ENCODE measurements around the gene LYRM2. TPM values are rescaled to one million over a fixed set of nuclear protein-coding genes. Genes with fewer than 3 reads are reported as not detected.

The LYRM2 gene
- total and polyA plus RNA-seq, 2 of the 8 experiments (the other 6 are each of a cell fraction or from before 2014, with no cell fraction given): 7.3 to 25.7 TPM

GRCh38 chr6:89526563-89526869 lies 112.0 kb downstream of the LYRM2 start:
- no peak overlapping the region for H3K56ac ChIP-seq (replicated peaks; ENCODE audit: insufficient read length, low read depth, low read length)
- CTCF ChIA-PET (ENCODE audit: partially characterized antibody): interaction anchor here (0.6 to 1.2 kb wide), 4 partner anchors 9 to 958 kb away, joined by 3 to 7 read pairs (median 4); no protein-coding TSS in a partner anchor
- H3K14ac ChIP-seq (ENCODE audit: insufficient read length): no peak overlapping the region
- H4K5ac ChIP-seq (ENCODE audit: insufficient read length, low read depth, low read length): no peak overlapping the region
- no peak overlapping the region for H2AFZ ChIP-seq (ENCODE audit: low read length)
- no peaks in the 10 kb centered on the region for H3K9me3 ChIP-seq (ENCODE audit: insufficient read depth in 2 of 2, low read depth in 1 of 2, low read length in 1 of 2)
- no peak for DNase-seq (ENCODE audit: low read depth in 1 of 2, low spot score in 2 of 2)
- no peaks in the 10 kb centered on the region for H3K23me2 ChIP-seq (ENCODE audit: low read depth, low read length)
- H4K91ac ChIP-seq (replicated peaks; ENCODE audit: insufficient read length, low read length): no peak overlapping the region
- no peak overlapping the region for H3K4ac ChIP-seq (replicated peaks; ENCODE audit: insufficient read length, low read depth, low read length)
- FAIRE-seq: no peak
- no peak overlapping the region for H2BK5ac ChIP-seq (ENCODE audit: low read depth, low read length)
- no peak overlapping the region for H2BK120ac ChIP-seq (replicated peaks; ENCODE audit: low read depth, low read length)
- no peaks in the 10 kb centered on the region for H4K20me1 ChIP-seq (replicated peaks in 1 of 2; ENCODE audit: control insufficient read depth in 1 of 2, insufficient read depth in 2 of 2, low read length in 2 of 2)
- H3K9ac ChIP-seq (replicated peaks in 1 of 4; ENCODE audit: extremely low read depth in 1 of 4, low read depth in 3 of 4, low read length in 3 of 4): no peak overlapping the region
- no peak overlapping the region for H2BK15ac ChIP-seq (ENCODE audit: low read length)
- H3K36me3 ChIP-seq (ENCODE audit: control insufficient read depth in 2 of 4, insufficient read depth in 4 of 4, low read length in 3 of 4): no peaks in the 10 kb centered on the region
- no peaks in the 10 kb centered on the region for H3K4me1 ChIP-seq (replicated peaks in 1 of 4; ENCODE audit: control insufficient read depth in 3 of 4, insufficient read depth in 4 of 4, low read length in 3 of 4)
- WGBS, 2 experiments (ENCODE audit: extremely low coverage in 1 of 2, insufficient coverage in 1 of 2, insufficient read length in 1 of 2, insufficient replicate concordance in 2 of 2, low coverage in 1 of 2, low lambda C conversion rate in 2 of 2, missing lambda C conversion rate in 1 of 2): 89% methylated on average over 2 of the region's 2 CpGs; no CpG with 5 or more reads in 1 of the 2 experiments
- H3K4me3 ChIP-seq (ENCODE audit: extremely low read depth in 1 of 4, insufficient read depth in 2 of 4, low read depth in 3 of 4, low read length in 4 of 4): no peak overlapping the region
- no peaks in the 10 kb centered on the region; a peak in 2 of 7 replicates for H3K27me3 ChIP-seq (replicated peaks in 1 of 4; ENCODE audit: control insufficient read depth in 3 of 4, extremely low read depth in 1 of 4, insufficient read depth in 3 of 4, low read length in 3 of 4)
- H2AK5ac ChIP-seq (ENCODE audit: low read depth, low read length): no peak overlapping the region
- H2BK12ac ChIP-seq (ENCODE audit: low read depth, low read length): no peak overlapping the region
- POLR2A ChIA-PET (ENCODE audit: partially characterized antibody): no interaction called here
- no peak overlapping the region for H3K27ac ChIP-seq (ENCODE audit: low read depth, low read length)
- no peaks in the 10 kb centered on the region for H3K79me2 ChIP-seq (ENCODE audit: control insufficient read depth in 1 of 2, insufficient read depth in 2 of 2, low read length in 2 of 2)
- H2BK20ac ChIP-seq (ENCODE audit: low read length): no peak overlapping the region
- no peak overlapping the region for H3K23ac ChIP-seq (ENCODE audit: insufficient read length)
- no peak overlapping the region for H3K4me2 ChIP-seq (ENCODE audit: insufficient read depth in 1 of 2, low read depth in 2 of 2, low read length in 2 of 2)
- H4K8ac ChIP-seq (ENCODE audit: extremely low read depth, insufficient read depth, low read length): no peak overlapping the region
- H3K18ac ChIP-seq (ENCODE audit: extremely low read depth, low read length): no peak overlapping the region
- H3K79me1 ChIP-seq (ENCODE audit: low read depth, low read length): no peaks in the 10 kb centered on the region
- TF ChIP-seq ASH2L (IDR thresholded peaks at IDR 0.05; ENCODE audit: low read length): no peak
